Endothelial cell of umbilical vein (primary cell): ENCODE measurements around the gene GM2A. TPM values are rescaled to one million over a fixed set of nuclear protein-coding genes. Genes with fewer than 3 reads are reported as not detected.

Source experiments
- BruUV-seq: library from RNA; stranded (reverse); fragments of 400-500 nt; replicated peaks from 2 replicates; lab custom pipeline; 2021; lab: Mats Ljungman, UMichigan
- CTCF ChIA-PET: fragments of 300-600, 350-600 bp; sonication (Branson Sonifier 250); formaldehyde crosslinking; loops from one replicate; lab custom pipeline; 2021; ENCODE audit warnings: antibody characterized with exemption, inconsistent platforms; lab: Charles Lee
- POLR2A ChIA-PET: fragments of 300-600, 350-600 bp; sonication (Branson Sonifier 250); formaldehyde crosslinking; loops from one replicate; lab custom pipeline; 2021; ENCODE audit warnings: antibody characterized with exemption, inconsistent platforms; lab: Charles Lee
- DNase-seq: peaks from one replicate; pipeline ENCODE4 v3.0.0-alpha.2; 2011; ENCODE audit warnings: low read depth, low spot score
- FAIRE-seq: peaks from 2 replicates; lab custom pipeline; 2011; peaks lifted over from hg19 to GRCh38; lab: Jason Lieb, UNC
- H2AFZ ChIP-seq: 2 replicates; pipeline ENCODE4 v1.6.0; 2012; ENCODE audit warnings: low read depth, low read length, control low read depth, inconsistent platforms
- H3K27ac ChIP-seq: 2 replicates; pipeline ENCODE4 v1.5.1; 2011; ENCODE audit warnings: low read depth, mild to moderate bottlenecking, control low read depth, low read length, moderate library complexity; ENCODE audit not compliant: insufficient read depth
- H3K27me3 ChIP-seq, 2 experiments: 2 replicates each; pipeline versions ENCODE4 v1.6.0 to v1.6.1; 2011; ENCODE audit warnings: low read length in 2 of 2, mixed read lengths in 1 of 2; ENCODE audit not compliant: control insufficient read depth in 2 of 2, insufficient read depth in 2 of 2
- H3K36me3 ChIP-seq, 2 experiments: 2 replicates in 1 of 2; 3 replicates in 1 of 2; pipeline ENCODE4 v1.5.1; 2011; ENCODE audit warnings: low read length in 2 of 2, mild to moderate bottlenecking in 1 of 2, moderate library complexity in 1 of 2; ENCODE audit not compliant: control insufficient read depth in 2 of 2, insufficient read depth in 2 of 2; ENCODE audit errors: extremely low read depth in 1 of 2
- H3K4me1 ChIP-seq: 3 replicates; pipeline ENCODE4 v1.5.1; 2011; ENCODE audit warnings: mild to moderate bottlenecking, low read length; ENCODE audit not compliant: control insufficient read depth, insufficient read depth; ENCODE audit errors: extremely low read depth
- H3K4me2 ChIP-seq: 2 replicates; pipeline ENCODE4 v1.6.1; 2011; ENCODE audit warnings: low read length, control low read depth, mixed read lengths; ENCODE audit not compliant: insufficient read depth
- H3K4me3 ChIP-seq, 3 experiments: fragments of 200-600 bp in 1 of 3; sonication (generic), shearing (Covaris generic) in 1 of 3; replicated peaks in 1 of 3; 2 replicates each; pipeline ENCODE4 v1.5.1; 2011 to 2016; ENCODE audit warnings: control low read depth in 3 of 3, low read length in 3 of 3, mild to moderate bottlenecking in 2 of 3, inconsistent platforms in 1 of 3, low read depth in 1 of 3, moderate library complexity in 1 of 3; ENCODE audit not compliant: insufficient read depth in 1 of 3
- H3K79me2 ChIP-seq: 2 replicates; pipeline ENCODE4 v1.6.0; 2012; ENCODE audit warnings: low read length, inconsistent platforms; ENCODE audit not compliant: control insufficient read depth, insufficient read depth
- H3K9ac ChIP-seq: replicated peaks from 2 replicates; pipeline ENCODE3; 2011; ENCODE audit warnings: low read length, control low read depth; ENCODE audit not compliant: insufficient read depth; ENCODE audit errors: extremely low read depth
- H3K9me1 ChIP-seq: replicated peaks from 3 replicates; pipeline ENCODE4 v1.6.0; 2011; ENCODE audit warnings: mild to moderate bottlenecking, low read length; ENCODE audit not compliant: control insufficient read depth, insufficient read depth; ENCODE audit errors: extremely low read depth
- H3K9me3 ChIP-seq: replicated peaks from 2 replicates; pipeline ENCODE4 v1.5.1; 2012; ENCODE audit warnings: low read length, inconsistent platforms; ENCODE audit not compliant: control insufficient read depth, insufficient read depth
- H4K20me1 ChIP-seq: replicated peaks from 2 replicates; pipeline ENCODE3; 2011; ENCODE audit warnings: mild to moderate bottlenecking, low read length; ENCODE audit not compliant: control insufficient read depth, insufficient read depth; ENCODE audit errors: extremely low read depth
- CTCF ChIP-seq, 2 donors: IDR thresholded peaks; 1 replicate in 1 of 2; 2 replicates in 1 of 2; pipeline ENCODE4 v1.5.1; 2011; ENCODE audit warnings: low read length in 2 of 2, mild to moderate bottlenecking in 2 of 2, moderate library complexity in 2 of 2, control low read depth in 1 of 2, inconsistent platforms in 1 of 2, low read depth in 1 of 2; ENCODE audit not compliant: insufficient read depth in 1 of 2; ENCODE audit errors: extremely low read depth in 1 of 2
- EZH2 ChIP-seq: IDR thresholded peaks from 2 replicates; pipeline ENCODE4 v1.6.1; 2012; ENCODE audit warnings: borderline replicate concordance, low read depth, mild to moderate bottlenecking, moderate library complexity, low read length, inconsistent platforms; ENCODE audit not compliant: severe bottlenecking
- FOS ChIP-seq: IDR thresholded peaks from 2 replicates; pipeline ENCODE4 v1.6.1; 2011; ENCODE audit warnings: mild to moderate bottlenecking, low read length, moderate library complexity, borderline replicate concordance; ENCODE audit not compliant: insufficient read depth
- GATA2 ChIP-seq: IDR thresholded peaks from 2 replicates; pipeline ENCODE4 v1.7.0; 2011; ENCODE audit warnings: low read depth, mild to moderate bottlenecking, moderate library complexity, mixed read lengths, low read length; ENCODE audit not compliant: insufficient read length, insufficient read depth
- JUN ChIP-seq: IDR thresholded peaks from 2 replicates; pipeline ENCODE4 v1.6.1; 2011; ENCODE audit warnings: borderline replicate concordance, low read depth; ENCODE audit not compliant: insufficient read length, insufficient read depth
- MAX ChIP-seq: IDR thresholded peaks from 2 replicates; pipeline ENCODE4 v1.6.1; 2011; ENCODE audit not compliant: insufficient read depth, insufficient read length
- MYC ChIP-seq: IDR thresholded peaks from one replicate; pipeline ENCODE4 v1.6.1; 2011; ENCODE audit warnings: mild to moderate bottlenecking, low read depth, low read length
- POLR2A ChIP-seq: IDR thresholded peaks from 2 replicates; pipeline ENCODE4 v1.6.1; 2012; ENCODE audit warnings: low read depth, mild to moderate bottlenecking, control low read depth, low read length
- POLR2AphosphoS5 ChIP-seq: IDR thresholded peaks from 2 replicates; pipeline ENCODE4 v1.6.1; 2012; ENCODE audit warnings: low read depth, mild to moderate bottlenecking, control low read depth, low read length, moderate library complexity; ENCODE audit not compliant: insufficient read depth
- dilution Hi-C: fragments of 300-500 bp; cut with MboI; formaldehyde crosslinking; loops from one replicate; pipeline ENCODE4 v1.15.0; 2019; ENCODE audit warnings: low sequenced_read_pairs; ENCODE audit not compliant: extremely low pct_ligation_motif_present
- intact Hi-C: fragments of 100-400 bp; cut with micrococcal nuclease; formaldehyde crosslinking; loops from one replicate; pipeline ENCODE4 v1.10.0; 2022
- polyA plus RNA-seq, 4 experiments: library from polyadenylated mRNA; depleted of rRNA in 3 of 4; stranded (reverse) in 3 of 4; unstranded in 1 of 4; fragments of >200 nt; gene quantifications; 2 replicates each; pipeline versions ENCODE4 v1.2.1 to v1.2.3, GENCODE V29; 2011 to 2012; ENCODE audit warnings: missing spikeins in 1 of 4
- total RNA-seq: library from RNA; stranded (reverse); gene quantifications from 2 replicates; pipeline ENCODE4 v1.2.3, GENCODE V29; 2021

Gene GM2A
- total and polyA plus RNA-seq, 2 donors (not counting 3 experiments of a cell fraction or from before 2014, with no cell fraction given), result 14.0 to 21.2 TPM

- no peak overlapping the region for H2AFZ ChIP-seq
- H3K9me1 ChIP-seq, result no peaks in the 10 kb centered on the region
- H3K36me3 ChIP-seq, result no peaks in the 10 kb centered on the region
- intact Hi-C loops, result no loop called here
- TF ChIP-seq POLR2AphosphoS5, result no peak
- no peak for TF ChIP-seq MAX
- TF ChIP-seq CTCF (IDR thresholded peaks at IDR 0.05; ENCODE audit: extremely low read depth in 1 of 2, insufficient read depth in 1 of 2, low read depth in 1 of 2, low read length in 2 of 2), result no peak
- no peak for TF ChIP-seq GATA2
- TF ChIP-seq FOS, result no peak
- BruUV-seq, result no TSS peak
- CTCF ChIA-PET, result interaction anchor here (1.9 kb wide), 1 partner anchor 37 kb away, joined by 5 read pairs; no protein-coding TSS in a partner anchor
- no peaks in the 10 kb centered on the region for H3K9me3 ChIP-seq
- H3K4me3 ChIP-seq, result no peak overlapping the region
- no peak overlapping the region for H3K4me2 ChIP-seq
- peaks cover 0 to 1% of the 10 kb centered on the region in 2 experiments for H3K27me3 ChIP-seq
- POLR2A ChIA-PET, result no interaction called here
- dilution Hi-C loops, result no loop called here
- H3K9ac ChIP-seq, result no peak overlapping the region
- H3K79me2 ChIP-seq, result no peaks in the 10 kb centered on the region
- no peaks in the 10 kb centered on the region for H3K4me1 ChIP-seq
- DNase-seq, result no peak
- FAIRE-seq, result no peak
- no peak overlapping the region for H3K27ac ChIP-seq
- no peaks in the 10 kb centered on the region for H4K20me1 ChIP-seq
These were observed 25.9 kb downstream of the GM2A start for GRCh38 chr5:151278845-151279244.

- Histone ChIP-seq H3K79me2 (no peaks in the 10 kb centered on the region), H3K9me1 (no peaks in the 10 kb centered on the region), H2AFZ (no peak overlapping the region), H3K4me2 (no peak overlapping the region), H3K27me3 (no peaks in the 10 kb centered on the region), H3K9me3 (no peaks in the 10 kb centered on the region), H3K4me3 (no peak overlapping the region), H3K4me1 (no peaks in the 10 kb centered on the region), H3K9ac (no peak overlapping the region), H3K27ac (no peak overlapping the region), H4K20me1 (no peaks in the 10 kb centered on the region), H3K36me3 (no peaks in the 10 kb centered on the region)
- intact Hi-C loops, result no loop called here
- ChIA-PET POLR2A (no interaction called here), CTCF (no interaction called here)
- dilution Hi-C loops, result no loop called here
- TF ChIP-seq JUN, result no peak
- no peak for TF ChIP-seq EZH2
- no peak for TF ChIP-seq CTCF (IDR thresholded peaks at IDR 0.05; ENCODE audit: extremely low read depth in 1 of 2, insufficient read depth in 1 of 2, low read depth in 1 of 2, low read length in 2 of 2)
- TF ChIP-seq GATA2, result no peak
- TF ChIP-seq MYC, result no peak
- no peak for TF ChIP-seq POLR2AphosphoS5
- TF ChIP-seq POLR2A, result no peak
- no peak for TF ChIP-seq FOS
- TF ChIP-seq MAX, result no peak
- no TSS peak for BruUV-seq
- DNase-seq, result no peak
- no peak for FAIRE-seq
These were observed 27.5 kb downstream of the GM2A start for GRCh38 chr5:151280443-151280842.
